NCI-H226 (cell line): ENCODE results near the gene ZNF804A.
A peak's percentile ranks its signal among the peaks of the same experiment; 100 is the strongest.

Experiments used
- DNase-seq: peaks from one replicate; pipeline ENCODE4 v3.0.0-alpha.2; 2015

Gene ZNF804A

GRCh38 chr2:184611361-184612085, 13.2 kb downstream of the ZNF804A start:
- DNase-seq, result peak; percentile 54

GRCh38 chr2:184620367-184620766, 22.0 kb downstream of the ZNF804A start:
- DNase-seq, result no peak

GRCh38 chr2:184624311-184624710, 26.0 kb downstream of the ZNF804A start:
- DNase-seq, result no peak

- no peak for DNase-seq
These were observed 29.7 kb downstream of the ZNF804A start for GRCh38 chr2:184628051-184628450.

- DNase-seq, result no peak
These were observed 35.4 kb downstream of the ZNF804A start for GRCh38 chr2:184633726-184634125.

GRCh38 chr2:184637781-184638180, 39.5 kb downstream of the ZNF804A start:
- DNase-seq, result no peak

GRCh38 chr2:184644685-184645084, 46.4 kb downstream of the ZNF804A start:
- DNase-seq, result no peak

- DNase-seq, result peak; percentile 92
These were observed 47.8 kb downstream of the ZNF804A start for GRCh38 chr2:184646177-184646576.

- DNase-seq, result peak; percentile 1
These were observed 48.3 kb downstream of the ZNF804A start for GRCh38 chr2:184646593-184646992.

- peak; percentile 66 for DNase-seq
These were observed 56.6 kb downstream of the ZNF804A start for GRCh38 chr2:184654945-184655344.

- DNase-seq, result no peak
These were observed 78.8 kb downstream of the ZNF804A start for GRCh38 chr2:184677171-184677570.

GRCh38 chr2:184679219-184680018, 81.1 kb downstream of the ZNF804A start:
- no peak for DNase-seq

- DNase-seq, result no peak
These were observed 82.5 kb downstream of the ZNF804A start for GRCh38 chr2:184680825-184681224.

- DNase-seq, result no peak
These were observed 83.5 kb downstream of the ZNF804A start for GRCh38 chr2:184681642-184682321.

- DNase-seq, result no peak
These were observed 85.6 kb downstream of the ZNF804A start for GRCh38 chr2:184683911-184684310.

GRCh38 chr2:184685999-184686841, 87.9 kb downstream of the ZNF804A start:
- DNase-seq, result peak; percentile 73

- DNase-seq, result no peak
These were observed 91.3 kb downstream of the ZNF804A start for GRCh38 chr2:184689638-184690037.

- DNase-seq, result no peak
These were observed 93.9 kb downstream of the ZNF804A start for GRCh38 chr2:184692141-184692734.

GRCh38 chr2:184696644-184697043, 98.3 kb downstream of the ZNF804A start:
- DNase-seq, result no peak

- no peak for DNase-seq
These were observed 100.1 kb downstream of the ZNF804A start for GRCh38 chr2:184698476-184698875.

- DNase-seq, result no peak
These were observed 123.6 kb downstream of the ZNF804A start for GRCh38 chr2:184721881-184722280.

GRCh38 chr2:184727813-184728212, 129.5 kb downstream of the ZNF804A start:
- no peak for DNase-seq
